ENCODE results near the gene B4GALT2. TPM values are rescaled to one million over a fixed set of nuclear protein-coding genes. Genes with fewer than 3 reads are reported as not detected.

Gene B4GALT2
- total RNA-seq, 1 donor from 2014 or later = 35.6 TPM

GRCh38 chr1:43945674-43946235, 33.3 kb upstream of the B4GALT2 start:
- intact Hi-C loops (cut with micrococcal nuclease) = no loop called here
- no peak for ATAC-seq
- DNase-seq = no peak

GRCh38 chr1:43946236-43947060, 32.6 kb upstream of the B4GALT2 start, which contains the start of gene IPO13:
Gene IPO13 (plus strand): TSS chr1:43946950. CDS start chr1:43947601, 651 bp downstream.
- DNase-seq (peak; percentile 97), ATAC-seq (peak; percentile 93)
- intact Hi-C loops (cut with micrococcal nuclease) = no loop called here

- ATAC-seq (peak; percentile 63), DNase-seq (peak; percentile 82)
- intact Hi-C loops (cut with micrococcal nuclease) = no loop called here
Measured at GRCh38 chr1:43947061-43947873, 31.7 kb upstream of the B4GALT2 start.

GRCh38 chr1:43947874-43948437, 31.1 kb upstream of the B4GALT2 start:
- DNase-seq = no peak
- no peak for ATAC-seq
- intact Hi-C loops (cut with micrococcal nuclease) = no loop called here

GRCh38 chr1:43949678-43950077, 29.3 kb upstream of the B4GALT2 start:
- peak; percentile 0 for ATAC-seq
- intact Hi-C loops (cut with micrococcal nuclease) = no loop called here
- peak; percentile 56 for DNase-seq

GRCh38 chr1:43951021-43951985, 27.7 kb upstream of the B4GALT2 start:
- no peak for ATAC-seq
- DNase-seq = no peak
- intact Hi-C loops (cut with micrococcal nuclease) = no loop called here

GRCh38 chr1:43952731-43953346, 26.2 kb upstream of the B4GALT2 start:
- no peak for DNase-seq
- intact Hi-C loops (cut with micrococcal nuclease) = no loop called here
- ATAC-seq = no peak

GRCh38 chr1:43953361-43953760, 25.6 kb upstream of the B4GALT2 start:
- ATAC-seq (no peak), DNase-seq (no peak)
- intact Hi-C loops (cut with micrococcal nuclease) = no loop called here

GRCh38 chr1:43954036-43954435, 25.0 kb upstream of the B4GALT2 start:
- intact Hi-C loops (cut with micrococcal nuclease) = no loop called here
- DNase-seq (no peak), ATAC-seq (no peak)

- DNase-seq (no peak), ATAC-seq (no peak)
- intact Hi-C loops (cut with micrococcal nuclease) = no loop called here
Measured at GRCh38 chr1:43956234-43956633, 22.8 kb upstream of the B4GALT2 start.

- no peak for DNase-seq
Measured at GRCh38 chr1:43957407-43958040, 21.5 kb upstream of the B4GALT2 start.

GRCh38 chr1:43958351-43959255, 20.4 kb upstream of the B4GALT2 start:
- intact Hi-C loops (cut with micrococcal nuclease) = no loop called here
- ATAC-seq = no peak
- DNase-seq = no peak

More at GRCh38 chr1:43957407-43958040, 21.5 kb upstream of the B4GALT2 start:
- ATAC-seq = no peak
- intact Hi-C loops (cut with micrococcal nuclease) = no loop called here

- ATAC-seq (no peak), DNase-seq (no peak)
- intact Hi-C loops (cut with micrococcal nuclease) = no loop called here
Measured at GRCh38 chr1:43960798-43961197, 18.2 kb upstream of the B4GALT2 start.

- DNase-seq (no peak), ATAC-seq (peak; percentile 67)
- intact Hi-C loops (cut with micrococcal nuclease) = no loop called here
Measured at GRCh38 chr1:43961692-43962091, 17.3 kb upstream of the B4GALT2 start.

- DNase-seq (no peak), ATAC-seq (peak; percentile 11)
- intact Hi-C loops (cut with micrococcal nuclease) = no loop called here
Measured at GRCh38 chr1:43962324-43962723, 16.7 kb upstream of the B4GALT2 start.

GRCh38 chr1:43963006-43963405, 16.0 kb upstream of the B4GALT2 start:
- DNase-seq (no peak), ATAC-seq (no peak)
- intact Hi-C loops (cut with micrococcal nuclease) = no loop called here

GRCh38 chr1:43963890-43964289, 15.1 kb upstream of the B4GALT2 start:
- ATAC-seq (no peak), DNase-seq (no peak)
- intact Hi-C loops (cut with micrococcal nuclease) = no loop called here
